PC-9 (cell line): ENCODE data around the gene SGO2.

ENCODE experiments used
- EZH2 ChIP-seq: fragments of 200-600 bp; sonication (generic); IDR thresholded peaks from 2 replicates; pipeline ENCODE4 v1.8.0; 2017; ENCODE audit warnings: antibody characterized with exemption, low read depth
- TF ChIP-seq, protein P1 (sequence below): fragments of 200-600 bp; sonication (generic); conservative IDR thresholded peaks from 2 replicates; pipeline ENCODE4 v1.6.1; 2017; ENCODE audit warnings: mixed run types, antibody characterized with exemption, mild to moderate bottlenecking, moderate library complexity

DNA sequence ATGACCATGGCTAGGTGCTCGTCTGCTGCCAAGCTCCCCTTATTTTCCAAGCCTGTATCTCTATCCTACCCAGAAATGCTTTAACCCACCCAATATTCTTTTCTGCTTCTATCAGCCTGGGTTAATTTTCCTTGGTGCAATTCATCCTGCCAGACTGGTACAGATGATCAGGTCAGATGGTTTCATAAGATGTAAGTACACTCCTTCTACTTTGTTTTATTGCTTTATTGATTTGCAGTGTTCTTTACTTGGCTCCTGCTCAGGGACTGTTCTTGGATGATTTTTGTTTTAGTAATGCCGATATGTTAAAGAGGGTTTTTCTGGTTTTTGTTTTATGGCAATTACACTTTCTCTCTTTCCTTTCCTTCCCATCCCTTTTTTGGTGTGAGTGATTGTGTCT, 2.4 kb upstream of the SGO2 start:
- TF ChIP-seq, protein P1, sequence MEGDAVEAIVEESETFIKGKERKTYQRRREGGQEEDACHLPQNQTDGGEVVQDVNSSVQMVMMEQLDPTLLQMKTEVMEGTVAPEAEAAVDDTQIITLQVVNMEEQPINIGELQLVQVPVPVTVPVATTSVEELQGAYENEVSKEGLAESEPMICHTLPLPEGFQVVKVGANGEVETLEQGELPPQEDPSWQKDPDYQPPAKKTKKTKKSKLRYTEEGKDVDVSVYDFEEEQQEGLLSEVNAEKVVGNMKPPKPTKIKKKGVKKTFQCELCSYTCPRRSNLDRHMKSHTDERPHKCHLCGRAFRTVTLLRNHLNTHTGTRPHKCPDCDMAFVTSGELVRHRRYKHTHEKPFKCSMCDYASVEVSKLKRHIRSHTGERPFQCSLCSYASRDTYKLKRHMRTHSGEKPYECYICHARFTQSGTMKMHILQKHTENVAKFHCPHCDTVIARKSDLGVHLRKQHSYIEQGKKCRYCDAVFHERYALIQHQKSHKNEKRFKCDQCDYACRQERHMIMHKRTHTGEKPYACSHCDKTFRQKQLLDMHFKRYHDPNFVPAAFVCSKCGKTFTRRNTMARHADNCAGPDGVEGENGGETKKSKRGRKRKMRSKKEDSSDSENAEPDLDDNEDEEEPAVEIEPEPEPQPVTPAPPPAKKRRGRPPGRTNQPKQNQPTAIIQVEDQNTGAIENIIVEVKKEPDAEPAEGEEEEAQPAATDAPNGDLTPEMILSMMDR, result no peak
- no peak for TF ChIP-seq EZH2
